Measurements from ENCODE around the gene AK5. TPM values are rescaled to one million over a fixed set of nuclear protein-coding genes. Genes with fewer than 3 reads are reported as not detected.
"Not testable (repeated sequence)": the region's sequence is repeated elsewhere in the genome, so short reads cannot be mapped to it uniquely, and the experiment has no call there.

The AK5 gene
- total and polyA plus RNA-seq, 2 of the 13 experiments (the other 11 are each of a cell fraction or from before 2014, with no cell fraction given), result not detected

GRCh38 chr1:77524038-77524437, 242.2 kb downstream of the AK5 start:
- Histone ChIP-seq H2AFZ (ENCODE audit: low read length) (no peak overlapping the region), H3K27ac (ENCODE audit: extremely low read length, insufficient read depth, low read length) (no peak overlapping the region), H3K9me3 (ENCODE audit: low read length) (no peaks in the 10 kb centered on the region), H3K4me3 (replicated peaks in 1 of 3; ENCODE audit: insufficient read depth in 1 of 3, low read depth in 2 of 3, low read length in 3 of 3) (no peak overlapping the region), H3K4me1 (ENCODE audit: insufficient read depth, low read length) (no peaks in the 10 kb centered on the region), H4K20me1 (ENCODE audit: insufficient read depth, low read length) (no peaks in the 10 kb centered on the region), H3K27me3 (ENCODE audit: control insufficient read depth in 1 of 2, insufficient read depth in 2 of 2, low read length in 2 of 2) (peaks cover 1 to 20% of the 10 kb centered on the region in 2 experiments; a peak in 3 of 5 replicates), H3K36me3 (replicated peaks in 1 of 2; ENCODE audit: control insufficient read depth in 1 of 2, insufficient read depth in 2 of 2, low read length in 2 of 2) (no peaks in the 10 kb centered on the region), H3K4me2 (ENCODE audit: low read depth, low read length) (no peak overlapping the region), H3K9ac (ENCODE audit: insufficient read depth, low read depth, low read length) (no peak overlapping the region), H3K79me2 (ENCODE audit: insufficient read depth, low read length) (no peaks in the 10 kb centered on the region)
- no peak for TF ChIP-seq ZNF713 (CRISPR knock-in tag; IDR thresholded peaks at IDR 0.05)
- no peak for TF ChIP-seq POLR2AphosphoS2 (IDR thresholded peaks at IDR 0.05; ENCODE audit: low read depth, low read length)
- TF ChIP-seq ZNF256 (CRISPR knock-in tag; conservative IDR thresholded peaks at IDR 0.05), result no peak
- no peak for TF ChIP-seq PHF8 (CRISPR knock-in tag; IDR thresholded peaks at IDR 0.05)
- FAIRE-seq (no peak), ATAC-seq (no peak), DNase-seq (ENCODE audit: low spot score) (no peak)
- intact Hi-C loops (cut with micrococcal nuclease; ENCODE audit: unreplicated experiment), result no loop called here
- in situ Hi-C loops (cut with HindIII; ENCODE audit: extremely low pct_ligation_motif_present, low pct_unique_long_range_greater_than_20kb), result no loop called here
- POLR2A ChIA-PET, result no interaction called here
- 24% methylated on average over 3 of the region's 3 CpGs for WGBS (ENCODE audit: low lambda C conversion rate)
- CTCF ChIA-PET (ENCODE audit: low intra/inter-chr PET ratio, low total read pairs), result no interaction called here
- BruUV-seq (replicated peaks), result no TSS peak

DNA sequence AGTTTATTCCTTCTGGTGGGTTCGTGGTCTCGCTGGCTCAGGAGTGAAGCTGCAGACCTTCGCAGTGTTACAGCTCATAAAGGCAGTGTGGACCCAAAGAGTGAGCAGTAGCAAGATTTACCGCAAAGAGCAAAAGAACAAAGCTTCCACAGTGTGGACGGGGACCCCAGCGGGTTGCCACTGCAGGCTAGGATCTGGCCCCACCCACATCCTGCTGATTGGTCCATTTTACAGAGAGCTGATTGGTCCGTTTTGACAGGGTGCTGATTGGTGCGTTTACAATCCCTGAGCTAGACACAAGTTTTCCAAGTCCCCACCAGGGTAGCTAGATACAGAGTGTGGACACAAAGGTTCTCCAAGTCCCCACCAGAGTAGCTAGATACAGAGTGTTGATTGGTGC, 249.3 kb downstream of the AK5 start:
- H2AFZ ChIP-seq (ENCODE audit: low read length); H4K20me1 ChIP-seq (ENCODE audit: insufficient read depth, low read length); POLR2A ChIA-PET; in situ Hi-C loops (cut with HindIII; ENCODE audit: extremely low pct_ligation_motif_present, low pct_unique_long_range_greater_than_20kb); H3K79me2 ChIP-seq (ENCODE audit: insufficient read depth, low read length); intact Hi-C loops (cut with micrococcal nuclease; ENCODE audit: unreplicated experiment); H3K9ac ChIP-seq (ENCODE audit: insufficient read depth, low read depth, low read length); BruUV-seq (replicated peaks); CTCF ChIA-PET (ENCODE audit: low intra/inter-chr PET ratio, low total read pairs); DNase-seq (ENCODE audit: low spot score); FAIRE-seq; H3K4me3 ChIP-seq (replicated peaks in 1 of 3; ENCODE audit: insufficient read depth in 1 of 3, low read depth in 2 of 3, low read length in 3 of 3); H3K36me3 ChIP-seq (replicated peaks in 1 of 2; ENCODE audit: control insufficient read depth in 1 of 2, insufficient read depth in 2 of 2, low read length in 2 of 2); H3K27me3 ChIP-seq (ENCODE audit: control insufficient read depth in 1 of 2, insufficient read depth in 2 of 2, low read length in 2 of 2); H3K27ac ChIP-seq (ENCODE audit: extremely low read length, insufficient read depth, low read length); H3K9me3 ChIP-seq (ENCODE audit: low read length); ATAC-seq; H3K4me2 ChIP-seq (ENCODE audit: low read depth, low read length): not testable (repeated sequence)
- H3K4me1 ChIP-seq (ENCODE audit: insufficient read depth, low read length), result peaks cover 17% of the 10 kb centered on the region
- TF ChIP-seq NFYB (CRISPR knock-in tag; IDR thresholded peaks at IDR 0.05) (peak; percentile 39; the same call in 1 of the 2 replicates), NFYC (CRISPR knock-in tag; IDR thresholded peaks at IDR 0.05) (0 out of 2 replicates have a peak, but pooled peaks have one; percentile 13)
- WGBS (ENCODE audit: low lambda C conversion rate), result 92% methylated on average over 5 of the region's 8 CpGs

DNA sequence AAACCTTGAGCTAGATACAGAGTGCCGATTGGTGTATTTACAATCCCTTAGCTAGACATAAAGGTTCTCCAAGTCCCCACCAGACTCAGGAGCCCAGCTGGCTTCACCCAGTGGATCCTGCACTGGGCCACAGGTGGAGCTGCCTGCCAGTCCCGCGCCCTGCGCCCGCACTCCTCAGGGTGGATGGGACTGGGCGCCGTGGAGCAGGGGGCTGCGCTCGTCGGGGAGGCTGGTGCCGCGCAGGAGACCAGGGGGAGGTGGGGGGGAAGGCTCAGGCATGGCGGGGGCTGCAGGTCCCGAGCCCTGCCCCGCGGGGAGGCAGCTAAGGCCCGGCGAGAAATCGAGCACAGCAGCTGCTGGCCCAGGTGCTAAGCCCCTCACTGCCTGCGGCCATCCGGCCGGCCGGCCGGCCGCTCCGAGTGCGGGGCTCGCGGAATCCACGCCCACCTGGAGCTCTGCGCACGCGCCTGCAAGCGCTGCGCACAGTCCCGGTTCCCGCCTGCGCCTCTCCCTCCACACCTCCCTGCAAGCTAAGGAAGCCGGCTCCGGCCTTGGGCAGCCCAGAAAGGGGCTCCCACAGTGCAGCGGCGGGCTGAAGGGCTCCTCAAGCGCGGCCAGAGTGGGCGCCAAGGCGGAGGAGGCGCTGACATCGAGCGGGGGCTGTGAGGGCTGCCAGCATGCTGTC, 249.9 kb downstream of the AK5 start:
- H3K9me3 ChIP-seq (ENCODE audit: low read length); H3K36me3 ChIP-seq (replicated peaks in 1 of 2; ENCODE audit: control insufficient read depth in 1 of 2, insufficient read depth in 2 of 2, low read length in 2 of 2); H4K20me1 ChIP-seq (ENCODE audit: insufficient read depth, low read length); POLR2A ChIA-PET; ATAC-seq; H3K9ac ChIP-seq (ENCODE audit: insufficient read depth, low read depth, low read length); in situ Hi-C loops (cut with HindIII; ENCODE audit: extremely low pct_ligation_motif_present, low pct_unique_long_range_greater_than_20kb); FAIRE-seq; H3K4me2 ChIP-seq (ENCODE audit: low read depth, low read length); BruUV-seq (replicated peaks); H2AFZ ChIP-seq (ENCODE audit: low read length); H3K27me3 ChIP-seq (ENCODE audit: control insufficient read depth in 1 of 2, insufficient read depth in 2 of 2, low read length in 2 of 2); DNase-seq (ENCODE audit: low spot score); H3K79me2 ChIP-seq (ENCODE audit: insufficient read depth, low read length); CTCF ChIA-PET (ENCODE audit: low intra/inter-chr PET ratio, low total read pairs); H3K27ac ChIP-seq (ENCODE audit: extremely low read length, insufficient read depth, low read length); H3K4me3 ChIP-seq (replicated peaks in 1 of 3; ENCODE audit: insufficient read depth in 1 of 3, low read depth in 2 of 3, low read length in 3 of 3): not testable (repeated sequence)
- 94% methylated on average over 33 of the region's 49 CpGs for WGBS (ENCODE audit: low lambda C conversion rate)
- intact Hi-C loops (cut with micrococcal nuclease; ENCODE audit: unreplicated experiment), result loop anchor here (2.0 kb wide), 1 partner anchor 383 kb away; no protein-coding TSS in a partner anchor
- peaks cover 17% of the 10 kb centered on the region for H3K4me1 ChIP-seq (ENCODE audit: insufficient read depth, low read length)
